Brain microvascular endothelial cell (primary cell): Measurements from ENCODE around the gene METTL9.

Experiments used
- DNase-seq: peaks from one replicate; pipeline ENCODE4 v3.0.0-alpha.2; 2020
- H3K27ac ChIP-seq: fragments of 250-450 bp; sonication (Bioruptor Pico); 2 replicates; pipeline ENCODE4 v1.5.1; 2020; ENCODE audit warnings: mild to moderate bottlenecking, moderate library complexity
- H3K27me3 ChIP-seq: fragments of 250-450 bp; sonication (Bioruptor Pico); replicated peaks from 2 replicates; pipeline ENCODE4 v1.5.1; 2020; ENCODE audit warnings: mild to moderate bottlenecking
- H3K36me3 ChIP-seq: fragments of 250-450 bp; sonication (Bioruptor Pico); replicated peaks from 2 replicates; pipeline ENCODE4 v1.5.1; 2020; ENCODE audit warnings: mild to moderate bottlenecking
- H3K4me3 ChIP-seq: 2 replicates; pipeline ENCODE4 v1.5.1; 2011; ENCODE audit warnings: low read depth, mild to moderate bottlenecking, control low read depth, low read length, moderate library complexity
- in situ Hi-C: cut with HindIII; loops from 2 replicates; pipeline ENCODE4 v1.10.0; 2017; ENCODE audit warnings: low sequenced_read_pairs, low pct_ligation_motif_present
- TF ChIP-seq, protein P1 (sequence below): IDR thresholded peaks from 2 replicates; pipeline ENCODE4 v1.5.1; 2011; ENCODE audit warnings: low read depth, mild to moderate bottlenecking, moderate library complexity, low read length, control low read depth, inconsistent platforms; ENCODE audit errors: missing control alignments

The METTL9 gene

DNA sequence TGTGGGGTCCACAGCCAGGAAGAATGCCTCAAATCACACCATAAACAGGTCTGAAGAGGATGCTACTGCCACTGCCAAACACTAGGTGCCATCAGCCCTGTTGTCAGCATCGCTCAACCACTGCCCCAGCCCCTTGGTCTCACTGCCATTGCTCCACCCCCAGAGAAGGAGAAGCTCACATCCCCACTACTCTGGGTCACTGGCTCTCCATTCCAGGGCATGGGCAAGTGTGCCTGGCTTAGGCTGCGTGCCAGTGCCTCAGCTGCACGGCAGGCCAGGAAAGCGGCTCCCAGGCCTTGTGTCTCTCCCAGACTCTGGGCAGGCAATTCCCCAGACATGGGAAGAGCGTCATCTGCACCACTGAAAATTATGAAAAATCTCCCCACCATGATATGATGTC, 54.2 kb downstream of the METTL9 start:
- no peak for DNase-seq
- Histone ChIP-seq H3K4me3 (no peak overlapping the region), H3K27ac (no peak overlapping the region), H3K36me3 (peaks cover 4% of the 10 kb centered on the region), H3K27me3 (no peaks in the 10 kb centered on the region)
- in situ Hi-C loops = no loop called here
- TF ChIP-seq, protein P1, sequence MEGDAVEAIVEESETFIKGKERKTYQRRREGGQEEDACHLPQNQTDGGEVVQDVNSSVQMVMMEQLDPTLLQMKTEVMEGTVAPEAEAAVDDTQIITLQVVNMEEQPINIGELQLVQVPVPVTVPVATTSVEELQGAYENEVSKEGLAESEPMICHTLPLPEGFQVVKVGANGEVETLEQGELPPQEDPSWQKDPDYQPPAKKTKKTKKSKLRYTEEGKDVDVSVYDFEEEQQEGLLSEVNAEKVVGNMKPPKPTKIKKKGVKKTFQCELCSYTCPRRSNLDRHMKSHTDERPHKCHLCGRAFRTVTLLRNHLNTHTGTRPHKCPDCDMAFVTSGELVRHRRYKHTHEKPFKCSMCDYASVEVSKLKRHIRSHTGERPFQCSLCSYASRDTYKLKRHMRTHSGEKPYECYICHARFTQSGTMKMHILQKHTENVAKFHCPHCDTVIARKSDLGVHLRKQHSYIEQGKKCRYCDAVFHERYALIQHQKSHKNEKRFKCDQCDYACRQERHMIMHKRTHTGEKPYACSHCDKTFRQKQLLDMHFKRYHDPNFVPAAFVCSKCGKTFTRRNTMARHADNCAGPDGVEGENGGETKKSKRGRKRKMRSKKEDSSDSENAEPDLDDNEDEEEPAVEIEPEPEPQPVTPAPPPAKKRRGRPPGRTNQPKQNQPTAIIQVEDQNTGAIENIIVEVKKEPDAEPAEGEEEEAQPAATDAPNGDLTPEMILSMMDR = no peak

DNA sequence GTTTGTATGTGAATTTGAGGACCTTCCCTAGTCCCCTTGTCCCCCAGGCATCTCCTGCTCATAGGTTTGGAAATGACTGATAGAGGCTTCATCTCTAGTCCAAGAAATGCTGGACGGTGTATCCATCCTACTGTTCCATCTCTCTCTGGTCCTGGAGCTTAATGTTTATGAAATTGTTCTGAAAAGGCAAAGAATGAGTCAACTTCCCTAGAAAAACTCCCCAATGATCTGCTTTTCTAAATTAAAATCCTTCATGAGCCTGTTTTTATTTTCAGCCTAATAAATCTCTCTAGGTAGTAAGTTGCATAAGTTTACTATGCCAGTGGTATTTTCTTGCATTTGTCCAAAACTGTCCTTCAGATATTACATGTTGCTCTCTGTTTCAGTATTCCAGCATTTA, 55.1 kb downstream of the METTL9 start:
- TF ChIP-seq, protein P1 = no peak
- Histone ChIP-seq H3K4me3 (no peak overlapping the region), H3K36me3 (peaks cover 4% of the 10 kb centered on the region), H3K27me3 (no peaks in the 10 kb centered on the region), H3K27ac (no peak overlapping the region)
- no peak for DNase-seq
- in situ Hi-C loops = no loop called here

DNA sequence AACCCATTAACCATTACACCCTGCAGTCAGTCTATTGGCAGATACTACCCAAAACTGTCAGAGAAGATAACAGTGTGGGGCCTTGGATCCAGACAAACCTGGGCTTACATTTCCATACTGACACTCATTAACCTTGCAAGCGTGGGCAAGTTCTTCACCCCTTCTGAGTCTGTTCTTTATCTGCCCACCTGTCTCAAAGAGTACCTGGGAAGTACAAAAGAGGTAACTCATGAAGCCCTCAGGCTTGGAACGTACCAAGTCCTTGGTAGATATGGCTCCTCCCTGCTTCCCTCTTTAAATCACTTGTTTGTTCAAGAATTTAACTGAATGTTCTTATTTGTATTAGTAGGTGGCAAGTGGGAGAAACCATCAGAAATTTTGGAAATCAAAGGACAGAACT, 55.5 kb downstream of the METTL9 start:
- no peak for DNase-seq

DNA sequence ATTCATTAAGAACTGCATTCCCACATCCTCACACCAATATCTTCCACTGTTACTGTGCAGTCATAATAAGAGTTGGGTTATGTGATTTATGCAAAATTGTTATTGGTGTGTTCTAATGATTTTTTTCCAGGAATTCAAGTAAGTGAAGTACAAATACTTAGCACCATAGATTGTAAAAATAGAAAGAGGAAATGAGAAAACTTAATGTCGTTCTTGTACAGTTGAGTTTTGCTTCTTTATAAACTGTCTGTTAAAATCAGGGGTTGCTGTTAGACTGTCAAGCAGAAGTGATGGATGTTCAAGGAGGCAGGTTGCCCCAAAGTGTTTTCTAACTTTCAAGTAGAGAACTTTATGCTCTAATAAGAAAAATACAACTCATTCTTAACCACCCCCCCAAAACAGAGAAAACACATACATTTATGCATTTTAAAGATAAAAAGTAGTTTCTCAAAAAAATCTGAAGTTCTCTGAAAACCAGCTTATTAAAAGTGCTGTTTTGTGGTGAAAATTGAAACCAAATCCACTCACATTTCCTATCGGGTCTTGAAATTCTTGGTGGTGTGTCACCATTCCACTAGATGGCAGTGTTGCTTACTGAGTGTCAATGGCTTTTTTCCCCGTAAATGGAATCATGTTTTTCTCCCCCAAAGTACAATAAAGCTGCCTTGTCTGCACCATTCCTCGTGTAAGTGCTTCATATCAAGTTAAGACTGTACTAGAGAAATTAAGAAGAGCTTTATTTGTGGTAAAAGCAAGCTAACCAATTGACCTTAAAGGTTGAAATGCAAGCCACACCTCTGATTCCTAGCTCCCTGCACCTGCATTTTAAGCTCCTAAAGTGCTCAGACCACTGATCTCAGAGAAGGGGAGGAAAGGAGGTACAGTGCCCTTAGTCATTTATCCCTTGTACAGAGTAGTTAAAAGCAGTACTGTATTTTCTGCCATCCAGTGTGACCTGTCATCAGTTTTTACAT, 57.7 kb downstream of the METTL9 start:
- no peak overlapping the region for H3K27ac ChIP-seq

More for the DNA sequence above, 55.5 kb downstream of the METTL9 start:
- in situ Hi-C loops = no loop called here
- peaks cover 4% of the 10 kb centered on the region for H3K36me3 ChIP-seq
- H3K4me3 ChIP-seq = no peak overlapping the region
- TF ChIP-seq, protein P1 = no peak
- H3K27ac ChIP-seq = no peak overlapping the region
- no peaks in the 10 kb centered on the region for H3K27me3 ChIP-seq

DNA sequence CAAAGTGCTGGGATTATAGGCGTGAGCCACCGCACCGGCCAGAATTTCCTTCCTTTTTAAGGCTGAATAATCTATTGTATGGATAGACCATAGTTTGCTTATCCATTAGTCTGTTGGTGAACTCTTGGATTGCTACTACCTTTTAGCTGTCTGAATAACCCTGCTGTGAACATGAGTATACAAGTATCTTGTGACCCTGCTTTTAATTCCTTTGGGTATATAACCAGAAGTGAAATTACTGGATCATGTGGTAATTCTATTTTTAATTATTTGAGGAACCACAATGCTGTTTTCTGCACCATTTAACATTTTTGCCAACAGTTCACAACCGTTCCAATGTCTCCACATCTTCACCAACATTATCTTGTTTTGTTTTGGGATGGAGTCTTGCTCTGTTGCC, 59.7 kb downstream of the METTL9 start:
- TF ChIP-seq, protein P1 = no peak
- H3K27ac ChIP-seq = no peak overlapping the region
- DNase-seq = no peak
- no peak overlapping the region for H3K4me3 ChIP-seq
- in situ Hi-C loops = no loop called here
- no peaks in the 10 kb centered on the region for H3K27me3 ChIP-seq
- H3K36me3 ChIP-seq = peaks cover 4% of the 10 kb centered on the region

More for the DNA sequence above, 57.7 kb downstream of the METTL9 start:
- no peaks in the 10 kb centered on the region for H3K27me3 ChIP-seq
- H3K36me3 ChIP-seq = peaks cover 4% of the 10 kb centered on the region
- no peak overlapping the region for H3K4me3 ChIP-seq
- DNase-seq = peak; percentile 45
- TF ChIP-seq, protein P1 = peak; percentile 80
- in situ Hi-C loops = no loop called here
